ENCODE data around the gene KPNA3. TPM values are rescaled to one million over a fixed set of nuclear protein-coding genes. Genes with fewer than 3 reads are reported as not detected.

KPNA3 gene
- total and polyA plus RNA-seq, 8 donors, result 5.3 to 16.0 (median 8.5) TPM

- no peak for TF ChIP-seq CTCF (IDR thresholded peaks at IDR 0.05)
- H3K27ac ChIP-seq, result no peak overlapping the region
- H3K27me3 ChIP-seq, result no peaks in the 10 kb centered on the region
- H3K4me1 ChIP-seq, result no peaks in the 10 kb centered on the region
- 95% methylated on average over 5 of the region's 5 CpGs for WGBS, 2 donors
- no peak for ATAC-seq
- no peaks in the 10 kb centered on the region for H3K36me3 ChIP-seq
- no peak for DNase-seq
- no peak for FAIRE-seq
- no peak overlapping the region for H3K4me3 ChIP-seq
- intact Hi-C loops (cut with DNase I), result no loop called here
- no peaks in the 10 kb centered on the region for H3K9me3 ChIP-seq
These were observed 31.9 kb downstream of the KPNA3 start for GRCh38 chr13:49760558-49760957.

GRCh38 chr13:49759503-49759902 lies 33.0 kb downstream of the KPNA3 start:
- no peak for ATAC-seq
- Histone ChIP-seq H3K4me1 (peaks cover 0 to 2% (median 0%) of the 10 kb centered on the region in 3 donors), H3K27ac (no peak overlapping the region), H3K27me3 (no peaks in the 10 kb centered on the region), H3K4me3 (no peak overlapping the region), H3K36me3 (no peaks in the 10 kb centered on the region), H3K9me3 (no peaks in the 10 kb centered on the region)
- 76 to 94% methylated on average over 3 of the region's 3 CpGs for WGBS, 2 donors
- no peak for TF ChIP-seq CTCF (IDR thresholded peaks at IDR 0.05)
- intact Hi-C loops (cut with DNase I), result no loop called here
- FAIRE-seq, result no peak
- no peak for DNase-seq

GRCh38 chr13:49756263-49756662 lies 36.2 kb downstream of the KPNA3 start:
- Histone ChIP-seq H3K27ac (no peak overlapping the region), H3K4me1 (peaks cover 0 to 13% (median 0%) of the 10 kb centered on the region in 3 donors), H3K9me3 (no peaks in the 10 kb centered on the region), H3K27me3 (no peaks in the 10 kb centered on the region), H3K36me3 (no peaks in the 10 kb centered on the region), H3K4me3 (no peak overlapping the region)
- DNase-seq, result no peak
- intact Hi-C loops (cut with DNase I), result no loop called here
- TF ChIP-seq CTCF (IDR thresholded peaks at IDR 0.05), result no peak
- 68 to 93% methylated on average over 2 of the region's 2 CpGs for WGBS, 2 donors
- FAIRE-seq, result no peak
- ATAC-seq, result no peak

- Histone ChIP-seq H3K27ac (no peak overlapping the region), H3K9me3 (no peaks in the 10 kb centered on the region), H3K36me3 (no peaks in the 10 kb centered on the region), H3K4me1 (peaks cover 0 to 13% (median 0%) of the 10 kb centered on the region in 3 donors), H3K27me3 (no peaks in the 10 kb centered on the region), H3K4me3 (no peak overlapping the region)
- FAIRE-seq (no peak), DNase-seq (no peak), ATAC-seq (peak in 1 of 4 donors; percentile 15)
- no peak for TF ChIP-seq CTCF (IDR thresholded peaks at IDR 0.05)
- 54 to 56% methylated on average over 4 of the region's 4 CpGs for WGBS, 2 donors
- intact Hi-C loops (cut with DNase I), result no loop called here
These were observed 38.3 kb downstream of the KPNA3 start for GRCh38 chr13:49754146-49754545.

- DNase-seq (no peak), FAIRE-seq (no peak), ATAC-seq (no peak)
- no peak for TF ChIP-seq CTCF (IDR thresholded peaks at IDR 0.05)
- Histone ChIP-seq H3K4me3 (no peak overlapping the region), H3K27ac (no peak overlapping the region), H3K27me3 (no peaks in the 10 kb centered on the region), H3K9me3 (no peaks in the 10 kb centered on the region), H3K4me1 (peaks cover 0 to 13% (median 0%) of the 10 kb centered on the region in 3 donors), H3K36me3 (no peaks in the 10 kb centered on the region)
- 89% methylated on average over 2 of the region's 2 CpGs for WGBS, 2 donors
- intact Hi-C loops (cut with DNase I), result no loop called here
These were observed 42.6 kb downstream of the KPNA3 start for GRCh38 chr13:49749848-49750247.
